K562 (cell line): Measurements from ENCODE around the gene UBE3B. TPM values are rescaled to one million over a fixed set of nuclear protein-coding genes. Genes with fewer than 3 reads are reported as not detected.

Experiments used
- ATAC-seq: fragments of 200-7000 bp; cut with Tn5 transposase; 3 replicates; pipeline ENCODE4 v1.9.1; 2020; ENCODE audit warnings: moderate library complexity
- BruUV-seq: library from RNA; stranded (reverse); fragments of 400-500 nt; replicated peaks from 2 replicates; lab custom pipeline; 2021; lab: Mats Ljungman, UMichigan
- CTCF ChIA-PET: fragments of 300-600 bp; formaldehyde crosslinking; extraction: SDS; loops from one replicate; lab custom pipeline; 2021; ENCODE audit warnings: low intra/inter-chr PET ratio; lab: Yijun Ruan, JAX
- POLR2A ChIA-PET: fragments of 300-600, 350-650 bp; sonication (Branson Sonifier 250); formaldehyde crosslinking; extraction: SDS; loops from one replicate; lab custom pipeline; 2021; ENCODE audit warnings: antibody characterized with exemption, inconsistent platforms; lab: Yijun Ruan, JAX
- DNase-seq, 4 experiments: peaks; one replicate each; pipeline versions ENCODE4 v3.0.0 to v3.0.0-alpha.2; 2011 to 2018; ENCODE audit warnings: low spot score in 3 of 4, mixed read lengths in 3 of 4; ENCODE audit errors: extremely low read depth in 1 of 4
- FAIRE-seq: peaks from 2 replicates; lab custom pipeline; 2011; peaks lifted over from hg19 to GRCh38; lab: Jason Lieb, UNC
- H2AFZ ChIP-seq: 2 replicates; pipeline ENCODE4 v1.6.0; 2011; ENCODE audit warnings: low read depth, low read length, control low read depth, inconsistent platforms
- H3K27ac ChIP-seq: fragments of 200-600 bp; 3 replicates; pipeline ENCODE4 v1.8.0; 2011; ENCODE audit warnings: low read depth, mild to moderate bottlenecking, control low read depth, inconsistent platforms, low read length, moderate library complexity, mixed read lengths; ENCODE audit errors: extremely low read depth
- H3K27me3 ChIP-seq, 2 experiments: fragments of 300-600 bp in 1 of 2; 2 replicates in 1 of 2; 3 replicates in 1 of 2; pipeline versions ENCODE4 v1.6.0 to v1.8.0; 2011; ENCODE audit warnings: inconsistent platforms in 2 of 2, low read length in 2 of 2, mild to moderate bottlenecking in 1 of 2, mixed read lengths in 1 of 2, moderate library complexity in 1 of 2; ENCODE audit not compliant: control insufficient read depth in 2 of 2, insufficient read depth in 2 of 2
- H3K36me3 ChIP-seq: fragments of 300-600 bp; 3 replicates; pipeline ENCODE4 v1.8.0; 2011; ENCODE audit warnings: mild to moderate bottlenecking, low read length, inconsistent platforms; ENCODE audit not compliant: control insufficient read depth, insufficient read depth
- H3K4me1 ChIP-seq, 2 experiments: fragments of 200-600 bp in 1 of 2; replicated peaks in 1 of 2; 2 replicates in 1 of 2; 3 replicates in 1 of 2; pipeline versions ENCODE4 v1.5.1 to v1.8.0; 2011; ENCODE audit warnings: inconsistent platforms in 2 of 2, low read length in 2 of 2, mild to moderate bottlenecking in 1 of 2, mixed read lengths in 1 of 2, moderate library complexity in 1 of 2; ENCODE audit not compliant: control insufficient read depth in 2 of 2, insufficient read depth in 2 of 2
- H3K4me2 ChIP-seq: 2 replicates; pipeline ENCODE4 v1.6.1; 2011; ENCODE audit warnings: low read length, control low read depth, inconsistent platforms, mixed read lengths; ENCODE audit not compliant: insufficient read depth
- H3K4me3 ChIP-seq: fragments of 200-600 bp; sonication (generic), shearing (Covaris generic); 2 replicates; pipeline ENCODE4 v1.5.1; 2016; ENCODE audit warnings: control low read depth, inconsistent platforms
- H3K79me2 ChIP-seq: fragments of 200-600 bp; 3 replicates; pipeline ENCODE4 v1.8.0; 2011; ENCODE audit warnings: low read length, inconsistent platforms; ENCODE audit not compliant: control insufficient read depth, insufficient read depth
- H3K9ac ChIP-seq, 2 experiments: 2 replicates each; pipeline versions ENCODE4 v1.6.0 to v1.6.1; 2011; ENCODE audit warnings: low read depth in 2 of 2, low read length in 2 of 2, control low read depth in 1 of 2, inconsistent platforms in 1 of 2, mild to moderate bottlenecking in 1 of 2, mixed read lengths in 1 of 2; ENCODE audit not compliant: insufficient read depth in 1 of 2
- H3K9me1 ChIP-seq: one replicate; pipeline ENCODE4 v1.6.0; 2011; ENCODE audit warnings: inconsistent platforms, mild to moderate bottlenecking, low read length, moderate library complexity; ENCODE audit not compliant: control insufficient read depth, insufficient read depth
- H3K9me3 ChIP-seq: replicated peaks from 2 replicates; pipeline ENCODE4 v1.5.1; 2011; ENCODE audit warnings: low read depth, low read length, inconsistent platforms; ENCODE audit not compliant: control insufficient read depth, insufficient read depth
- H4K20me1 ChIP-seq: replicated peaks from 2 replicates; pipeline ENCODE4 v1.6.1; 2011; ENCODE audit warnings: low read length, inconsistent platforms, mixed read lengths; ENCODE audit not compliant: control insufficient read depth, insufficient read depth
- CAMTA2 ChIP-seq: fragments of 250-450 bp; sonication (Bioruptor Pico); conservative IDR thresholded peaks from 2 replicates; pipeline ENCODE4 v1.5.1; 2022
- CBX5 ChIP-seq: IDR thresholded peaks from 2 replicates; pipeline ENCODE4 v1.6.1; 2014; ENCODE audit warnings: low read depth, borderline replicate concordance
- CCNT2 ChIP-seq: IDR thresholded peaks from 2 replicates; pipeline ENCODE4 v1.6.1; 2011; ENCODE audit warnings: borderline replicate concordance, low read depth, mild to moderate bottlenecking, moderate library complexity, mixed read lengths, low read length; ENCODE audit not compliant: insufficient read length; ENCODE audit errors: extremely low read depth
- CHD2 ChIP-seq: IDR thresholded peaks from 2 replicates; pipeline ENCODE4 v1.6.1; 2011; ENCODE audit warnings: low read depth, low read length
- CHD4 ChIP-seq: fragments of 200-600 bp; sonication (generic); IDR thresholded peaks from 3 replicates; pipeline ENCODE4 v1.6.1; 2012; ENCODE audit warnings: low read depth, mild to moderate bottlenecking, mixed read lengths, low read length, inconsistent platforms; ENCODE audit not compliant: insufficient read depth, insufficient replicate concordance, poor library complexity, severe bottlenecking
- FOXA3 ChIP-seq, 2 experiments: fragments of 450-650 bp in 1 of 2; sonication (generic) in 1 of 2; formaldehyde crosslinking; IDR thresholded peaks in 1 of 2; conservative IDR thresholded peaks in 1 of 2; 2 replicates each; pipeline versions ENCODE4 v1.4.0 to v1.8.0; 2020 to 2022; ENCODE audit warnings: mild to moderate bottlenecking in 2 of 2, missing genetic modification reagents in 1 of 2
- NCOA4 ChIP-seq: fragments of 450-650 bp; IDR thresholded peaks from 2 replicates; pipeline ENCODE4 v1.6.1; 2018; ENCODE audit warnings: mild to moderate bottlenecking; ENCODE audit not compliant: partially characterized antibody
- PATZ1 ChIP-seq: fragments of 250-450 bp; sonication (Bioruptor Pico); IDR thresholded peaks from 2 replicates; pipeline ENCODE4 v1.5.0; 2020; ENCODE audit warnings: mild to moderate bottlenecking, borderline replicate concordance
- POLR2B ChIP-seq: fragments of 450-650 bp; IDR thresholded peaks from 2 replicates; pipeline ENCODE4 v1.6.1; 2018; ENCODE audit warnings: low read depth; ENCODE audit not compliant: partially characterized antibody
- POLR3A ChIP-seq: IDR thresholded peaks from 2 replicates; pipeline ENCODE4 v1.6.1; 2011; ENCODE audit warnings: borderline replicate concordance, mild to moderate bottlenecking, moderate library complexity; ENCODE audit not compliant: insufficient read length, insufficient read depth; ENCODE audit errors: extremely low read depth
- PRDM10 ChIP-seq: fragments of 450-650 bp; IDR thresholded peaks from 2 replicates; pipeline ENCODE4 v1.6.1; 2018; ENCODE audit not compliant: partially characterized antibody
- PTBP1 ChIP-seq: fragments of 200-400 bp; formaldehyde crosslinking; IDR thresholded peaks from 2 replicates; pipeline ENCODE4 v1.6.1; 2017; ENCODE audit warnings: low read depth, low read length
- RBM25 ChIP-seq: fragments of 200-400 bp; formaldehyde crosslinking; IDR thresholded peaks from 2 replicates; pipeline ENCODE4 v1.6.1; 2018; ENCODE audit warnings: low read length, low read depth, moderate library complexity; ENCODE audit not compliant: severe bottlenecking
- RNF2 ChIP-seq: sonication (generic); IDR thresholded peaks from 2 replicates; pipeline ENCODE4 v1.6.1; 2016
- SRF ChIP-seq, 2 experiments: fragments of 250-450, 450-650 bp in 1 of 2; sonication (Bioruptor Pico) in 1 of 2; sonication (generic) in 1 of 2; formaldehyde crosslinking; IDR thresholded peaks; 2 replicates each; pipeline versions ENCODE4 v1.5.0 to v1.5.1; 2020 to 2022; ENCODE audit warnings: mild to moderate bottlenecking in 1 of 2, missing genetic modification reagents in 1 of 2
- STAG1 ChIP-seq: sonication (generic); formaldehyde crosslinking; IDR thresholded peaks from 2 replicates; pipeline ENCODE4 v1.5.0; 2020; ENCODE audit warnings: missing genetic modification reagents, borderline replicate concordance
- TBP ChIP-seq: optimal IDR thresholded peaks from 2 replicates; pipeline ENCODE3; 2011; ENCODE audit warnings: low read depth, low read length, improper control_type of control experiment
- TCF3 ChIP-seq: sonication (generic); formaldehyde crosslinking; IDR thresholded peaks from 2 replicates; pipeline ENCODE4 v1.4.0; 2020; ENCODE audit warnings: mild to moderate bottlenecking, missing genetic modification reagents
- ZNF57 ChIP-seq: fragments of 450-650 bp; formaldehyde crosslinking; IDR thresholded peaks from 2 replicates; pipeline ENCODE4 v1.4.0; 2020; ENCODE audit warnings: mild to moderate bottlenecking, moderate library complexity
- in situ Hi-C: fragments of 300-500 bp; cut with MboI; formaldehyde crosslinking; loops from 4 replicates; pipeline ENCODE4 v1.15.0; 2018; ENCODE audit warnings: inconsistent platforms, mixed read lengths
- intact Hi-C: fragments of 100-400 bp; cut with micrococcal nuclease; formaldehyde crosslinking; loops from 2 replicates; pipeline ENCODE4 v1.14.2; 2022
- polyA plus RNA-seq, 8 experiments: library from polyadenylated mRNA; depleted of rRNA in 4 of 8; stranded (reverse) in 5 of 8; unstranded in 3 of 8; fragments of >200 nt; fragmentation: Nextera tagmentation in 2 of 8; fragmentation: Illumina TruSeq in 1 of 8; extraction: Ambion mirVana in 2 of 8; extraction: Trizol in 1 of 8; gene quantifications; 2 replicates each; pipeline versions ENCODE4 v1.2.1 to v1.2.3, GENCODE V29; 2011 to 2014; ENCODE audit warnings: inconsistent platforms in 1 of 8, missing spikeins in 1 of 8
- total RNA-seq, 7 experiments: library from RNA; depleted of rRNA in 6 of 7; stranded (reverse); fragments of >200 nt in 6 of 7; fragmentation: Illumina TruSeq in 2 of 7; extraction: Trizol in 2 of 7; gene quantifications; 2 replicates each; pipeline versions ENCODE4 v1.2.1 to v1.2.3, GENCODE V29; 2011 to 2021; ENCODE audit warnings: low replicate concordance in 1 of 7

Gene UBE3B
- total and polyA plus RNA-seq, 9 of the 15 experiments (the other 6 are each of a cell fraction or from before 2014, with no cell fraction given) = 7.6 to 23.6 (median 15.5) TPM

- FAIRE-seq = no peak
- H3K27ac ChIP-seq = no peak overlapping the region
- intact Hi-C loops = no loop called here
- no peak overlapping the region for H2AFZ ChIP-seq
- BruUV-seq = no TSS peak
- H3K9me3 ChIP-seq = no peaks in the 10 kb centered on the region; the same call in 1 of the 2 replicates
- H3K79me2 ChIP-seq = no peaks in the 10 kb centered on the region
- no peaks in the 10 kb centered on the region for H3K4me1 ChIP-seq
- no peak for TF ChIP-seq ZNF57 (CRISPR knock-in tag)
- TF ChIP-seq CHD2 = no peak
- no peak for TF ChIP-seq SRF (CRISPR knock-in tag; IDR thresholded peaks at IDR 0.05)
- no peak for TF ChIP-seq PTBP1
- no peak for TF ChIP-seq FOXA3 (CRISPR knock-in tag; conservative IDR thresholded peaks at IDR 0.05 in 1 of 2, IDR thresholded peaks at IDR 0.05 in 1 of 2)
- TF ChIP-seq STAG1 (CRISPR knock-in tag) = no peak
- no peak for TF ChIP-seq PRDM10
- TF ChIP-seq CBX5 = no peak
- no peak for TF ChIP-seq POLR2B
- no peak for TF ChIP-seq CCNT2
- no peak for TF ChIP-seq TCF3 (CRISPR knock-in tag)
- TF ChIP-seq POLR3A = no peak
- no peak for TF ChIP-seq RNF2
- TF ChIP-seq CHD4 = no peak
- TF ChIP-seq CAMTA2 (CRISPR knock-in tag) = no peak
- TF ChIP-seq PATZ1 (CRISPR knock-in tag) = no peak
- no peak for TF ChIP-seq RBM25
- TF ChIP-seq NCOA4 = no peak
- TF ChIP-seq TBP = no peak
- TF ChIP-seq, all 486 proteins: peak for 0
- CTCF ChIA-PET = no interaction called here
- Histone ChIP-seq H3K4me2 (no peak overlapping the region), H3K27me3 (no peaks in the 10 kb centered on the region), H3K9ac (no peak overlapping the region), H3K9me1 (no peaks in the 10 kb centered on the region), H4K20me1 (no peaks in the 10 kb centered on the region), H3K4me3 (no peak overlapping the region), H3K36me3 (peaks cover 56% of the 10 kb centered on the region; the same call in 2 of the 3 replicates)
- ATAC-seq (no peak), DNase-seq (no peak)
- POLR2A ChIA-PET = no interaction called here
- in situ Hi-C loops = no loop called here
These were observed 17.6 kb downstream of the UBE3B start for GRCh38 chr12:109495012-109495411.
